DOHH2 (cell line): ENCODE results near the gene PMFBP1.

Experiments used
- CTCF ChIP-seq: fragments of 200-600 bp; sonication (generic); IDR thresholded peaks from one replicate; pipeline ENCODE4 v1.5.1; 2014; ENCODE audit warnings: antibody characterized with exemption, mild to moderate bottlenecking, low read depth, low read length; ENCODE audit not compliant: poor library complexity, severe bottlenecking
- EZH2phosphoT487 ChIP-seq: fragments of 200-600 bp; sonication (generic); IDR thresholded peaks from 2 replicates; pipeline ENCODE4 v1.6.1; 2017; ENCODE audit warnings: borderline replicate concordance, mild to moderate bottlenecking, antibody characterized with exemption, low read length, moderate library complexity, mixed read lengths

- TF ChIP-seq CTCF (no peak), EZH2phosphoT487 (no peak)
Measured at GRCh38 chr16:72094266-72094610, 77.7 kb downstream of the PMFBP1 start.
